OCI-M2 (cell line): ENCODE measurements around the gene NAPA.

ENCODE experiments used
- DNase-seq: peaks from one replicate; lab custom pipeline; 2025; ENCODE audit not compliant: unreplicated experiment; lab: John Stamatoyannopoulos, UW

NAPA gene

DNA sequence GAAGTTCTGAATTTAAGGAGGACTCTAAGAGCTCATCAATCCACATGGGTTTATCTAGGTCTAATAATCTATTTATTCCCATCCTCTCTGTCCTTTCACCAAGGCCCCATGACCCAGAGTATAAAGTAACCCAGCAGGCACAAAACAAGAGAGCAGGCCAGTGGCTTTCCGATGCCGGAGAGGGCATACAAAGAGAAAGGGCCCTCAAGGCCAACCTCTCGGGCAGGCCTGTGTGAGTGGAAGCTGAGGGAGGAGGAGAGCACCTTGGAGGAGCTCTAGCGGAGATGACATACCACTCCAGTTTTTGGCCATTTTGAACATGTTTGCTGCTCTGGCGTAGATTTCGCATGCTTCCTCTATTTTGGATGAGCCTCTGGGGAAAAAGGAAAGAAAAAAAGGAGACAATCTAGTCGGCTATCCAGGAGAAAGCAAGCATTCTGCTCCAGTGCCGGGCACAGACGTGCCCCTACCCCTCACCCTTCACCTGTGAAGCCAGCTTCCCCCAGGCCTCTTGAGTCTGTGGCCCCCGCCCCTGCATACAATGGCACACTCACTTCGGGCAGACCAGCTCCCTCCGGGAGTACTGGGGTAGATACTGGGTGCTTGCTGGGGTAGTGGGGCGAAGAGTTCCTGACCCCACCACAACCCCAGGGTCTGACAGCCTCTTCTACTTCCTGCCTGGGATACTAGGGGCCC is 11.6 kb downstream of the NAPA start:
- DNase-seq, result no peak

DNA sequence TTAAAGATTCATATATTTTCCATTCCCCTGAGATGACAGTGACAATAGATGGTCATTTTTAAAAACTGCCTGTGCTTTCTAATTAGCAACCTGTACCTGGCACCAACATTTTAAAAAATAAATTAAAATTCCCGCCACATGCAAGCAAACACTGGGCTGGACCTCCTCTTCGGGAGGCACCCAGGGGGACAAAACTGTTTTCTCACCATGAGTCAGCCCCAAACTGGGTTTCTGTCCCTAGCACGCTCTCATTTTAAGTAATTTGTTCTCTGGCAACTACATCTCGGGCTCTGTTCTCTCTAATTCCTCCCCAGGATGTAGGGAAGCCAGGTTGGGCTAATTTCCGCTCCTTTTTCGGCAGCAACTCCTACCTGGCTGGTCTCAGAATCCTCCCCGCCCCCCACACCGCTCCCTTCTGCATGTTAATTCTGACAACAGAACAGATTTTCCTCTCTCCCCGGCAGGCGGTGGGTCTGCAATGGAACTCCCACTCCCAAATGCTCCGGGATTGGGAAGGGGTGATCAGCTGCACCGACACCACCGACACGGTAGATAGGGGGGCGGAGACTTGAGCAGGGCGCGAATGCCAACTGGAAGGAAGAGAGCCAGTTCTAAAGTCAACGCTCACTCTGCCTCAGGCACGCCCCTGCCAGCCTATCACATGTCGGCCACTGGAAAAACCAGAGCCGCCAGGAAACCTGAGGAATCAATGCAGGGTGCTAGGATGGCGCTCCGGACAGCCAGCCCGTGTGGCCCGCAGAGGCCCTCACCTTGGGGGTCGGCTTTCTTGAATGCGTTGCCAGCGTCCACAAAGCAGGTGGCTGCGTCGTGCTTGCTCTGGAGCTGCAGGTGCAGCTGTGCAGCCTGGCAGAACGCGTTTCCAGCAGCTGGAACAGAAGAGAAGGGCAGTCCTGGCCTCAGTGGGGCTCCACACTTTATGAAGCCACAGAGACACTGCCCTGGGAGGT is 14.7 kb downstream of the NAPA start:
- no peak for DNase-seq

DNA sequence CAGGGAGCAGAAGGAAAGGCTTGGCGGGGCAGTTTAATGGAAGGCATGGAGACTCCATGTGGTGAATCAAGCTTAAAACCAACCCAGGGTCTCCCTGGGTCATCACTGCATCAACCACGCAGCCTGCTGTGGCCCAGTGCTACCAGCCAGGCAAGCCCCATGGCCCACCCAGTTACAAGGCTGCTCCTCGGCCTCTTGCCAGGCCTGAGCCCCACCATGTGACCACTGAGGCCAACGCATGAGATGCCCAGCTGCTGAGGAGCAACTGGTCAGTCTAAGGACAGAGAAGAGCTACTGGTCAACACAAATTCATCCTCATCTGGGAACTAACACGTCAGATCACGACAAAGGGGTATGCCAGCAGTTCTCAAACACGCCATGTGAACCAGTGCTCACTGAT is 15.5 kb downstream of the NAPA start:
- DNase-seq, result no peak

DNA sequence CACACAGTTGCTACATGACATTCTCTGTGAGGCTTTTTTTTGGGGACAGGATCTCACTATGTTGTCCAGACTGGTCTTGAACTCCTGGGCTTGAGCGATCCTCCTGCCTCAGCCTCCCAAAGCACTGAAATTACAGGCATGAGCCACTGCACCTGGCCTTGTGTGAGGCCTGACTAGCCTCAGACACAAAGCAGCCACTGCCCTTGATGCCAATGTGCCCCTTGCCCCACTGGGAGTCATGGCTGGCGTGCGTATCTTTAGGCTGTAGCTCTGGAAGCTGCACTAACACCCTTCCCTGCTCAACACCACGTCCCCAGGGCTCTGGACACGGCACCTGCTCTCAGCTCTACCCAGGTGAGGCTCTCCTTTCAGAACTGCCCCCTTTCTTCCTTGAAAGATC is 16.3 kb downstream of the NAPA start:
- DNase-seq, result no peak

DNA sequence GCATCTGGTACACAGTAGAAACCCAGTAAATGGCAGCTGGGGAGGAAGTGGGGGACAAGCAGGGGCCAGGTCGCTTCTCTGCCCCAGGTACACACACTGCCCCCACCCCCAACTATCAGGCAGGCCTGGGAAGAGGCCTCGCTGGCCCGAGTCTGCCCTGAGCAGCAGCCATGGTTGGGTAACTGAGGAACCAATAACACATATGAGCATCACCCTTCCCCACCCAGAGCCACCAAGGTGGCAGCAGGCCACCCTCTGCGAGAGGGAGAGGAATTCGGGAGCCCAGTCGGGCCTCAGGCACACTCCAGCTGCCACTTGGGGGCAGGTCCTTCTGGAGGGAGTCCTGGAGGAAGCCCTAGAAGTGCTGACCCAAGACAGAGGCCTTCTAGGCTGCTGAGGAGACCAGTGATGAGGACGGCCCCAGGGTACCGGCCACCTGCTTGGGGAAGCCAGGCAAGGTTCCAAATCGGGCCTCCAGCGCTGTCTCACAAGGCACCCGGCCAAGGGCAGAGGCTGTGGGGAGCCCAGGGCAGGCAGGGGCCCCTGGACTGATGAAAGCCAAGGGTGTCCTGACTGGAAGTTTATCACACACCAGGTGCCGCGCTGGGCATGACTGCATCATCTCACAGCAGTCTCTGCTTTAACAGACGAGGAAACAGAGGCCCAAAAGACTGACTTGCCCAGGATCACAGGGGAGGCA is 16.9 kb downstream of the NAPA start:
- no peak for DNase-seq

DNA sequence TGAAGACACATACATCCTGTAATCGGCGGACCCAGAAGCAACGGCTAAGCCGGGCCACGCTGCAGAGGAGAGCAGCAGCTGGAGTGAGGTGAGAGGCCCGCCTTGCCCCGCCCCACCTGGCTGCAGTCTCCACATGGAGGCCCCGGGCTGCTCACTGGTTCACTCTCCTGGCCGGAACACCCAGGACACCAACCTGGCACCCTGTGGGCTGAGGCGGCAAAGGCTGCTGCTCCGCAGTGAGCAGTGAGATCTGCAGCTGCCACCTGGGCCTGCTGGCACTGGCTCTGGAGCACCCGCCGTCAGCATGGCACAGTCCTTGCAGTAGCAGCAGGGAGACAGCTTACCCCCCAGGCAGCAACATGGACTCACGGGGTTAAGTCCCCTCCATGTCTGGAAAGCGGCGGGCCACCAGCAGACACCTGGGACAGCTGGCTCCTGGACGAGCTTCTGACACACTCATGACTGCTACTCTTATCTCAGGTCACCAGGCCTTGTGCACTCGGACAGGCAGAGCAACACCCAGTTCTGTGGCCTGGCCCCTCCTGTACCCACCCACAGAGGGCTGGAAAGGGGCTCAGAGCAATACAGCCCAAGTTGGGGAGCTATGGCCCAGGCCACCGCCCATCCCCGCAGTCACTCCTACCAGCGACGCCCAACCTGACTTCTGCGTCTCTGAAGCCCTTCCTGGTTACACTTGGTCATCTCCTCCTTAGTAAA is 17.7 kb downstream of the NAPA start:
- no peak for DNase-seq

DNA sequence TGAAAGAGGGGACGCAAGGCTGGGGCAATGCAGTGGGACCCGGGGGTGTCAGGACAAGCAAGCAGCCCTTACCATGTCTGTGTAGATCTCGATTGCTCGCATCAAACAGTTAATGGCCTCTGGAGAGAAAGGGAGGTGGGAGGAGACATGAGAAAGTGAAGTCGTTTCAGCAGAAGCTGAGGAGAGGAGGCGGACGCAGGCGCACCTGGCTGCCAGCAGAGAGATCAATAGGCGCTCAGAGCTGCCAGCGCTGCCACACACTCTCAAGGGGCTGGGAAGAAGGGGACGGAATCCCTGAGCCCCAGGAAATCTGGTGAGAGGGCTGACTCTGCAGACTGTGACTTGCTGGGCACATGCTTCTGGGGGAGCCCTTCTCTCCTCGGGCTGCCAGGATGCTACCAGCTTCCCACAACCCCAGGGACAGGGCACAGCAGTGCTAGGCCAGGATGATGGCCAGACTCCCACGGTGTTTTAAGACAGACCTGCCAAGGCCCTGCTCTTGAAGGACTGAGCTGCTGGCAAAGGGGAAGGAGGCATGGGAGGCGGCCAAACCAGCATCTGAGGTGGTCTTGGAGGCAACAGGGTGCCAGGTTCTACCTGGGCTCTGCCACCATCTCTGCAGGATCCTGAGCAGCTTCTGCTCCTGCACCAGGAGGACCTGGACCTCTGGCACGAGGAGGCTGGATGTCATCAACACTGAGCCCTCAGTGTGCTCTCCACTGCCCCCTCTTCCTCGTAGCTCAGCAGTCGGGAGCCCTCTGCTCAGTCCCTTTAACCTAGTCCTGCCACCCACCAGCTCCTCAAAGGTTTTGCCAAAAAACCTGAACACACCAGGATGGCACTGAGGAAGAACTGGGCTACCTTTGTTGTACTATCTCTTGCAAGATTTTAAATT is 19.1 kb downstream of the NAPA start:
- no peak for DNase-seq

DNA sequence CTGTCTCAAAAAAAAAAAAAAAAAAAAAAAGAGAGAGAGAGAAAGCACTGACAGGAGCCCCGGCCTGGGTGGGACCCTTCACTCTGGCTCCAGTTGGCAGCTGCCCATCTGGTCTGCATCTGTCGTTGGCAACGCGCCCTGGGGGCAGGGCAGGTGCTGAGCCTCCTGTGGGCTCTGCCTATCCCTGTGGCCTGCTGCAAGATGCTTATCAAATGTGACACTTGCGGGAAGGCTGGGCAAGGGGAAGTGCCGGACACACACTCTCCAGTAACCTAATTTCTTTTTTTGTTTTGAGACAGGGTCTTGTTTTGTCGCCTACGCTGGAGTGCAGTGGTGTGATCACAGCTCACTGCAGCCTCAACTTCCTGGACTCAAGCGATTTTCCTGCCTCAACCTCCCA is 20.1 kb downstream of the NAPA start:
- DNase-seq, result no peak

DNA sequence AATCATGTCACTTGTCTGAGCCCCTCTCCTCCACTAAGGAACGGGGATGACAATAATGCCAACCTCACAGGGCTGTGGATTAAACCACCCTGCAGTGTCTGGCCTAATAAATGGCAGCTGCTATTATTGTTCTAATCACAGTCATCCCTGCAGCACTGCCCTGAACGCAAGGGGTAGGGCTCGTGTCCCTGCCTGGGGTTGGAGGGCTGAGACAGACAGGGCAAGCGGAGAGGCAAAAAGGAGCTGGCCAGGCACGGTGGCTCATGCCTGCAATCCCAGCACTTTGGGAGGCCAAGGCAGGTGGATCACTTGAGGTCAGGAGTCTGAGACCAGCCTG is 20.7 kb downstream of the NAPA start:
- DNase-seq, result no peak

DNA sequence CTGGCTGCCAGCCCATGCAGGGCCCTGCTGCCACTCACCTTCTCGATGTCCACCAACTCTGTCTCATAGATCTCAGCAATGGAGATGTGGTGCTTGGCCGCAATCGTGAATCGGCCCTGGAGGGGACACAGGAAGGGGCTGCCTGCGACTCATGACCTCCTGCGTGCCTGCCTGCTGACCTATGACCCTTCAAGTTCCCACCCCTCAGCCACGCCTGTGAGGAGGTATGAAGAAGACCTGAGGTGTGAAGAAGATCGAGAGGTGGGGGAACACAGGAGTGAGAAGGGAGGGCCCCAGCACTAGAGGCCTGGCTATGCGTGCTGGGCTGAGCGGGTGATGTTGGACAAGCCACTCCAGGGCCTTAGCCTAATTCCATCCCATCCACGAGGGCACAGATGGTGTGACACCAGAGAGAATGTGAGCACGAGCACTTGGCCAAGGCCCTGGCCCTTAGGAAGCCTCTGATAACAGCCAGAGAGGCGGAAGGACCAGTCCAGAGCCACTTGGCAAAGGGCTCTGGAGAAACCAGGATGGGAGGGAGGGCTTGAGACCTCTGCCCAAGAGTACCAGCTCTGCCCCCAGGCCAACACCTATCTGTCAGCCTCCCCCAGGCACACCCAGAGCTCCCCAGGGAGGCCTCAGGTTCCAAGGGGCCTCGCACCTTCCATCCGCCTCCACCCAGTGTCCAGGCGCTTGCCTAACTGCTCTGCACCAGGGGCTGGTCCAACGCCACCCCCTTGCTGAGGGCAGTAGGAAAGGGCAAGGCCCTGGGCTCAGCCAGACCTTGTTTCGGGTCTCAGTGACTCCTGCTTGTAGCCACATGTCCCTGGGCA is 21.3 kb downstream of the NAPA start:
- no peak for DNase-seq

DNA sequence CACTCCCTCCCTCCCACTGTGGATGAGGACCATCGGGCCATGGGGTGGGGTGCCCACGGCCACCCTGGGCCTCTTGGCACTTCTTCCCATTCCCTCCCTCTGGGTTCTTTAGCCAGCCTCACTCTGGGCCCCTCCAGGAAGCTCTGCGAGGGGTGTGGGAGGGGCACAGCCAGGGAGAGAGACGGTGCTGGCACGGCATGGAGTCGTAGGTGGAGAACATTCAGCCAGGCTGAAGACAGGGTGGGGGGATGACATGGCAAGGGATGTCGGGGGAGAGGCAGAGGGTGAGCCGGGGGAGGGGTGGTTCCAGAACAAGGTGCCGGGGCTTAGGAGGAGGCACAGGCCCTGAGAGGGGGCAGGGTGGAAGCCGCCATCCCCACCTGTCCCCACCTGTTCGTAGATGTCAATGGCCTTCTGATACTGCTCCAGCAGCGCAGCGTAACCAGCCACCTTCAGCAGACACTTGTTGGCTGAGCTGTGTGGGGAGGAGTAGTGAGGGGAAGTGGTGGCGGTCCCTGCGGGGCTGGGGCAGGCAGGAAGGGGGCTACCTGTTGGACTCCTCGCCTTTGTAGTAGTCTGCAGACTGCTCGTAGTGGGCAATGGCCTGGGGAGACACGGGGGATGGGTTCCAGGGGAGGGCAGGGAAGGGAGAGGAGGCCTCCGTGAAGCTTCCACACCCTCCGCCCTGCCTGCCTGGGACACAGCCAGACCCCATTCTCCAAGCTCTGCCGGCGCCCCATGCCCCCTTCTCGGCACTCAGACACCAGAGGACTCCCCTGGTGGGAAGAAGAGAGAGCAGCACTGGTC is 22.1 kb downstream of the NAPA start:
- no peak for DNase-seq

DNA sequence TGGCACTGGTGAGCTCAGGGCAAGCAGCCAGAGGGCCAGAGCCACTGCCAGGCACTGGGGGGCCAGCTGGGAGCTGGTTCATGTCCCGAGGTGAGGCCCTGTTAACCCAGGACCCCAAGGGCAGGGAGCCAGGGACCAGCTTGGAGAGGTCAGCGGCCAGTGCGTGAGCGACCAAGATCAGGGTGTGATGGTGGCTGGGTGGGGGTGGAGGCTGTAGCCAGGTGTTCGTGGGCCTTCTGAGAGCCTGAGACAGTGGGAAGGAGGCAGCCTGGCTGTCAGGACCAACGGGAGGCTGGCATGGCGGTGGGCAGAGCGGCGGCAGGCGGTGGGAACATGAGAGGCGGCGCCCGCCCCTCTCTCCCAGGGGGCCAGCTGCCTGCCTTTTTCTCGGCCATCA is 22.7 kb downstream of the NAPA start:
- DNase-seq, result no peak

DNA sequence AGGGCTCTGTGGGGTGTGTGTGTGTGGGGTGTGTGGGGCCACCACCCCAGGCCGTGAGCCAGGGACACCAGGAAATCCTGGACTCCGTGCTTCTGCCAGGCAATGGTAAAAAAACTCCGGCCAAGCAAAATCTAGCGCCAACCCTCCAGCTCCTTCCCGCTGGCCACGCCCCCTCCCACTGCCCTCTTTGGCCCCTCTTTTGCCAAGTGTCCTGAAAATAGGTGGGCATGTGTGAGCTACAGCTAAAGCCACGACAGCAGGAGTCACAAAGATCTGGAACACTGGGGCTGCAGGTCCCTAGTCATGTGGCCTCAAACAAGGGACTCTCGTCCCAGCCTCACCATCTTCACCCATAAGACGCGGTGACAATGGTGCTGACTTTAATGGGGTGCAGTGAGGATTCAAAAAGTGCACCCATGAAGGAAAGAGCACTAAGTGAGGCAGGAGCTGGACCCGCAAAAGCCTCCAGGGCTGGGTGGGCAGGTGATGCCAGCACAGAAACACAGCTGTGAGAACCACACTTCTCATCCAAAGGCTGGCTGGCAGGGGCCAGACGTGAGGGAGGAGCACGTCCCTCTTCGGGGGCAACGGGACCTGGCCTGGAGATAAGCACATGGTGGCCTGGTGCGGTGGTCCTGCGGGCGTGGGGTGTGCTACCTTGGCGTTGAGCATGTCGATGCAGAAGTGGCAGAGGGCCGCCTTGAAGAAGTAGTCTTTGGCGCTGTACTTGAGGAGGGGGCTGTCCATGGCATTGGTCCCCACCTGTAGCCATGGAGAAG is 23.3 kb downstream of the NAPA start:
- DNase-seq, result no peak

DNA sequence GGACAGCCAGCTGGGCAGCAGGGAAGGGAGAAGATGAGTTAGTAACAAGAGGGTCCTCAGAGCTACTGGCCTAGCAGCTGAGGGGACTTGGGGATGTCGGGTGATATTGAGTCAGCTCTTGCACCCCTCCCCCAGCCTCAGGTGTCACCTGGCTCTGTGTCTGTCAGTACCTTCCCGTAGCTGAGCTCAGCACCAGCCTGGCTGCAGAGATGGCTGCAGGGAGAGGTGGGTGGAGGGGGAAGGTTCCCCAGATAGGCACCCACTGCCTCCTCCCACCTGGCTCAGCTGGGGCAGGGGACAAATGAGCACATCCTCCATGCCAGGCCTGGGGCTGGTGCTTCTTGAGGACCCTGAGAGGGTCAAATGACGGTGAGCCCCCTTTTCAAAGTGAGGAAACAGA is 24.0 kb downstream of the NAPA start:
- DNase-seq, result no peak

DNA sequence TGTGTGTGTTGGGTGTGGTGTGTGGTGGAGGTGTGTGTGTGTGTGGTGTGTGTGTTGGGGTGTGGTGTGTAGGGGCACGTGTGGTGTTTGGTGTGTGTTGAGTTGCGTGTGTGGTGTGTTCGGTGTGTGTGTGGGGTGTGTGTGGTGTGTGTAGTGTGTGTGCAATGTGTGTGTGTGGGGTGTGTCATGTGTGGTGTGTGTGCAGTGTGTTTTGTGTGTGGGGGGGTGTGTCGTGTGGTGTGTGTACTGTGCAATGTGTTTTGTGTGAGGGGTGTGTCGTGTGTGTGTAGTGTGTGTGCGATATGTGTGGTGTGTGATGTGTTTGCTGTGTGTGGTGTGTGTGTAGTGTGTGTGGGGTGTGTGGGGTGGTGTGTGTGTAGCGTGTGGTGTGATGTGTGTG is 24.8 kb downstream of the NAPA start:
- DNase-seq, result no peak

DNA sequence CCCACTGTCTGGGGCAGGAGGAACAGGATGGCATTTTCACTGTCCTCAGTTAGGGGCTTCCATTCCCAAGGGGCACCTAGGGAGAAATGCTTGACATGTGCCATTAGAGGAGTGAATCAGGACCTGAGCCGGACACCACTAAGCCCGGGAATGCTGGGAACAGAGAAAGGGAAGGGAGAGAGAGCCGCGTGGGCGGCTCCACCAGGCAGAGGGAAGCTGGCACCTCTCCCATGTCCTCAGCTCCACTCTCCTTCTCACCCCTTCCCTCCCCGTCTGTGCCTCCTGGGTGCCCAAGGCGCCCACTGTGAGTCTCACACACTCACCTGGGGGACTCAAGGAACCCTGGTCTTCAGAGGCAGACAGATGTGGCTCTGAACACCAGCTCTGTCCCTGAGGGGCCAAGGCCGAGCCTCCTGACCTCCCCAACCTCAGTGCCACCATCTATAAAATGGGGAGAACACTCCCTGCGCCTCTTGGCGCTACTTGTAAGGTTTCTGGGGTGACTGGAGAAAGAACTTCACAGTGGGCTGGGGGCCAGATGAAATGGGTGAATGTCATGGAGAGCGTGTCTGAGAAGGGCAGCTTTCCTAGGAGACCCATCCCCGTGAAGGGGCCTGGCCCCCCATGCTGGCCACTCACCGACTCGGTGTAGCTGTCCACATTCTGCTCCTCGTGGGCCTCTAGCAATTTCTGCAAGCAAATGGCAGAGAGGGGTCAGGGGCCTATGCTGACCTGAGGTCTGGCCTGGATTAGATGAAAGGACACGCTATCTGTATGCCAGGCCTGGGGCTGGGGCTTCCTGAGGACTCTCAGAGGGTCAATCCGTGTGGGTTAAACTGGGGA is 25.6 kb downstream of the NAPA start:
- DNase-seq, result no peak
